NCI-H748 (cell line): ENCODE measurements around the gene SHFL.

ENCODE experiments used
- DNase-seq: peaks from one replicate; lab custom pipeline; 2025; ENCODE audit not compliant: unreplicated experiment; lab: John Stamatoyannopoulos, UW

SHFL gene

GRCh38 chr19:10085641-10086590 lies at the start of gene SHFL:
TSS of gene SHFL (plus strand) at chr19:10086317. CDS start at chr19:10086428, 111 bp downstream.
- peak; percentile 47 for DNase-seq

- no peak for DNase-seq
Observed at GRCh38 chr19:10036601-10037071, 49.5 kb upstream of the SHFL start.

GRCh38 chr19:10037367-10037766 lies 48.8 kb upstream of the SHFL start:
- no peak for DNase-seq

DNA sequence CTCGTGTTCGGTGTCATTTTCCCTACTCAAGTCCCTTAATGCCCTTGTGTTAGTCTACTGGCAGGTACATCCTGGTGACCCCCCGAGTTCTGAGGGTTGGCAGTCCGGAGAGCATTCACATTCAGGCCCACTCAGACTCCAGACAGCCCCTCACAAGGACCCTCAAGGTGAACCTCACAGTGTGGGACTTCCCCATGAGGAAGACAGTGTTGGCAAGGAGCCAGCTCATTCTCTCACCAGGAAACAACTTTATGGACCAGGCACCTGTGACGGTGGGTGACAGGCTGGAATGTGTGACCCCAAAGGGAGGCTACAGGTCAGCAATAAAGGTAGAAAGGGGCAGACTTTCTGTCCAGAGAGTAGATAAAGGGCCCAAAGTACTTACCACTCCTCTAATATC lies 48.3 kb upstream of the SHFL start:
- no peak for DNase-seq

GRCh38 chr19:10043286-10043927 lies 42.7 kb upstream of the SHFL start:
- no peak for DNase-seq

- no peak for DNase-seq
Observed at GRCh38 chr19:10044390-10044789, 41.7 kb upstream of the SHFL start.

DNA sequence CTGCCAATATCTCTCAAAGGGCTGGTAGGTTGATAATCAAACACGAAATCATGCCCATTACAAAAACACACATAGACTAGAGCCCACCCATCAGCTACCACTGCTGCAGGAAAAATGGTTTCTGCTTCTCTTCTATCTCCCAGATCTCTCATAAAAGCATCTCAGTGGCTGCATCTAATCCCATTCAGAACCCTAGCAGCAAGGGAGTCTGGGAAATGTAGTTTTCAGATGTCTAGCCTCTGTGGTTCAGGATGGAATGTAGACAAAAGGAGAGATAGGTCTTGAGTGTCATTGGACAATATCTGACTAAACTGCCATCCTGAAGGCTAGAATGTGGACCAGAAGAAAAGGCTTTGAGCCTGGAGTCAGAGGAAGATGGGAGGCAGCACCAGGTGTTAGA lies 40.7 kb upstream of the SHFL start:
- DNase-seq, result no peak

DNA sequence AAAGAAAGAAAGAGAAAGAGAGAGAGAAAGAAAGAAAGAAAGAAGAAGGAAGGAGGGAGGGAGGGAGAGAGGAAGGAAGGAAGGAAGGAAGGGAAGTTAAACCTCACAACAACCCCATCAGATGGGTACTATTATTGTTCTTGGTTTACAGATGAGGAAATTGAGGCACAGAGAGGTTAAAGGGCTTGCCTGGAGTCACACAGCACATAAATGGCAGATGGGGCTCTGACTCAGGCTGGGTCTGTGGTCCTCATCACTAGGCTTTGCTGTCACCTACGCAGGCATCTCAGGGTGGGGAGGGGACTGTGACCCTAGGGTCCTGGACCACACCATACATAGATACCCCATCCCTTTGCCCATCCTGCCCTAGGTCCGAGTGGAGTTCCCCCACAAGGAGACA lies 36.5 kb upstream of the SHFL start:
- DNase-seq, result no peak

GRCh38 chr19:10052602-10053360 lies 33.3 kb upstream of the SHFL start:
- DNase-seq, result no peak

DNA sequence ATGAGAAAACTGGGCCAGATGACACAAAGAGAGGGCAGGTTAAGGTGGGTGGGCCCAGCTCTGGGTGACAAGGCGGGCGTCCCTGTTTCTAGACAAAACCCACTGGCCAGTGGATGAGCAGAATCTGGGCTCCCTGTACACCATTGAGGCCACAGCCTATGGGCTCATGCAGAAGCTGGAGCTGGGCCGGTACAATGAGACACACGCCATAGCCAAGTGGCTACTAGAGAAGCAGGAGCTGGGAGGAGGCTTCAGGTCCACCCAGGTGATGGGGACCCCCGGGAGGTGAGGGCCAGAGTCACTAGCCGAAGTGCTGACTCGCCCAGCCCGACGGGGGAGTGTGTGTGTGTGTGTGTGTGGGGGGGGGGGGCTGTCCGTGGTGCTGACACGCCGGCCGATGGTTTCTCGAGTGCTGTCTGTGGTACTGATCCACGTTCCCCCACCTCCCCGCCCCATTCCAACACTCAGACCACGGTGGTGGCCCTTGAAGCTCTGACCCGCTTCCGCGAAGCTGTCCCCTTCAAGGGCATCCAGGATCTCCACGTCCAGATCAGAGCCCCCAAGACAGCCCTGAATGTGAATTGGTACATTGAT lies 24.3 kb upstream of the SHFL start:
- no peak for DNase-seq

GRCh38 chr19:10068205-10068604 lies 17.9 kb upstream of the SHFL start:
- DNase-seq, result no peak

- DNase-seq, result no peak
Observed at GRCh38 chr19:10069046-10069445, 17.1 kb upstream of the SHFL start.

- DNase-seq, result no peak
Observed at GRCh38 chr19:10070730-10071446, 15.2 kb upstream of the SHFL start.

GRCh38 chr19:10074153-10074552 lies 12.0 kb upstream of the SHFL start:
- peak; percentile 13 for DNase-seq

DNA sequence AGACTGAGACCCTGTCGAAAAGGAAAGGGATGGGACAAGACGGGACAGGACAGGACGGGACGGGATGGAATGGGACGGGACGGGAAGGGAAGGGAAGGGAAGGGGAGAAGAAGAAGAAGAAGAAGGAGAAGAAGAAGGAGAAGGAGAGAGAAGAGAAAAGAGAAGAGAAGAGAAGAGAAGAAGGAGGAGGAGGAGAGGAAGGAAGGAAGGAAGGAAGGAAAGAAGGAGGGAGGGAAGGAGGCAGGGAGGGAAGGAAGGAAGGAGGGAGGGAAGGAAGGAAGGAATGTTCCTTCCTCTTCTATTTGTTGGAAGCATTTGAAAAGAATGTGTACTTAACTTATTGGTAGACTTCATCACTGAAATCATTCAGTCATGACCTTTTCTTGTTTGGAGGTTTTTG lies 9.6 kb upstream of the SHFL start:
- DNase-seq, result no peak

DNA sequence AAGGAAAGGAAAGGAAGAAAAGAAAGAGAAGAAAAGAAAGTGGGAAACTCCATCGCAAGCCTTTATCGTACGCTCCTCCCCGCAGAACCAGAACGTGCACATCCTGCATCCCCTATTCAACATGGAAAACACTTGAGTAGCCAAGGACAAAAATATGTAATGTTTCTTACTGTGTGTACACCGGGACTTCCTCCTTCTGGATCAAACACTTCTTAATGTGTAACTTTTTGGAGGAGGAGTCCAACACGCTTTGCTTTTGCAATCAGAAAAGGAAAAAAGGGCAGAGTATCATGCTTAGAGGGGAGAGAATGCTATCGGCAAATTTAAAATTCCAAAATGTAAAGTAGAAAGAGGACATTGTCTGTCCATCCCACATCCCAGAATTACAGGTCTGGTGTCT lies 7.8 kb upstream of the SHFL start:
- no peak for DNase-seq

GRCh38 chr19:10079031-10079453 lies 7.1 kb upstream of the SHFL start:
- DNase-seq, result no peak

GRCh38 chr19:10083911-10084310 lies 2.2 kb upstream of the SHFL start:
- no peak for DNase-seq

DNA sequence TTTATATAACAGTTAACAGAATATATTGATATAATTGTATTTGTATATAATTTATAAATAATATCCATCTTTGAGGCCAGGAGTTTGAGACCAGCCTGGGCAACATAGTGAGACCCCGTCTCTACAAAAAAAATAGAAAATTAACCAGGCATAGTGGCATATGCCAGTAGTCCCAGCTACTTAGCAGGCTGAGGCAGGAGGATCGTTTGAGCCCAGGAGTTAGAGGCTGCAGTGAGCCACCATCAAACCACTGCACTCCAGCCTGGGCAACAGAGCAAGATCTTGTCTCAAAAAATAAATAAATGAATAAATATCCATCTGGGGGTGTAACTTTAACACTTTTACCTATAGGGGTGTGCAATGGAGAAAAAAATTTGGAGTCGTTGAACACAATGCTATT lies 1.3 kb upstream of the SHFL start:
- no peak for DNase-seq

- no peak for DNase-seq
Observed at GRCh38 chr19:10086591-10087192, 575 bp downstream of the SHFL start.
